Measurements from ENCODE around the gene MLLT3. TPM values are rescaled to one million over a fixed set of nuclear protein-coding genes. Genes with fewer than 3 reads are reported as not detected.
"Not testable (repeated sequence)": the region's sequence is repeated elsewhere in the genome, so short reads cannot be mapped to it uniquely, and the experiment has no call there.

MLLT3 gene
- total and polyA plus RNA-seq, 8 donors = 1.8 to 10.3 (median 4.2) TPM

- H3K27ac ChIP-seq = no peak overlapping the region
- DNase-seq (no peak), ATAC-seq (no peak), FAIRE-seq (no peak)
- no peak overlapping the region for H3K4me3 ChIP-seq
- H3K9me3 ChIP-seq = no peaks in the 10 kb centered on the region
- H3K4me1 ChIP-seq = peaks cover 0 to 20% (median 0%) of the 10 kb centered on the region in 3 donors
- no peaks in the 10 kb centered on the region for H3K27me3 ChIP-seq
- H3K36me3 ChIP-seq = no peaks in the 10 kb centered on the region
- intact Hi-C loops (cut with DNase I) = no loop called here
- 85 to 87% methylated on average over 2 of the region's 2 CpGs for WGBS, 2 donors
- no peak for TF ChIP-seq CTCF (IDR thresholded peaks at IDR 0.05)
These were observed 40.8 kb upstream of the MLLT3 start for GRCh38 chr9:20663133-20663532.

DNA sequence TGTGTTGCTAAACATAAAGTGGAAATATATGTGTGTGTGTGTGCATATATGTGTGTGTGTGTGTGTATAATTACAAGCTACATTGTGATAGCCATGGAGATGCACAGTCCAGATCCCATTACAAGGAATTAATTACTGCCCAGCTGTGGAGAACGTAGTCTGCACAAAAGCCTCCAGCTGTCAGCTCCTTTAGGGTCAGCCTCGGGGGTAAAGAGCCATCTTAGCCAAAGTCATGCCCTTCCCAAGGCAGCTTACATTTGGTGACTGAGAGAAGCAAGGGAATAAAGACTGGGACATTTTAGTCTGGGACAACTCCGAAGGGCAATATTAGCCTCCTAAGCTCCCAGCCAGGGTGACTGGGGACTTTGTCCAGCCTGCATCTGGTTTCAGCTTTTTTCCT, 39.9 kb upstream of the MLLT3 start:
- Histone ChIP-seq H3K27me3 (no peaks in the 10 kb centered on the region), H3K4me1 (peaks cover 0 to 20% (median 0%) of the 10 kb centered on the region in 3 donors), H3K27ac (no peak overlapping the region), H3K9me3 (no peaks in the 10 kb centered on the region), H3K4me3 (no peak overlapping the region), H3K36me3 (no peaks in the 10 kb centered on the region)
- TF ChIP-seq CTCF (IDR thresholded peaks at IDR 0.05) = no peak
- intact Hi-C loops (cut with DNase I) = no loop called here
- WGBS, 2 donors = 63 to 79% methylated on average over 3 of the region's 3 CpGs
- FAIRE-seq (no peak), DNase-seq (no peak), ATAC-seq (no peak)

DNA sequence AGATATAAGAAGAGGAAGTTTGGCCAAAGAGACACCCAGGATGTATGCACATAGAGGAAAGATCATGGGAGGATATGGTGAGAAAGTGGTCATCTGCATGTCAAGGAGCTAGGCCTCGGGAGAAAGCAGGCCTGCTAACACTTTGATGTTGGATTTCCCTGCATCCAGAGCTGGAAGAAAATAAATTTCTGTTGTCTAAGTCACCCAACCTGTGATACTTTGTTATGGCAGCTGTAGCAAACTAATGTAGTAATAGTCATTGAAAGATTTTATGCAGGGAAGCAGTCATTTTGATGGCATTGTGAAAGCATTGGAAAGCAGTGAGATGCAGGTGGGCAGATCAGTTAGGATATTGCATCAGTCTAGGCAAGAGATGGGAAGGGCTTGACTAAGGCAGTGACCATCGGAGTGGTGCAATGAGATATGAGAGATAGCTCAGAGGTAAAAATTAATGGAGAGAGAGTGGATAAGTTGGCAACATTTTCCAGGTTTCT, 37.2 kb upstream of the MLLT3 start:
- Histone ChIP-seq H3K27me3 (no peaks in the 10 kb centered on the region), H3K27ac (no peak overlapping the region), H3K4me1 (peaks cover 0 to 20% (median 0%) of the 10 kb centered on the region in 3 donors), H3K9me3 (no peaks in the 10 kb centered on the region), H3K4me3 (peak overlapping the region in 1 of 4 donors; percentile 39), H3K36me3 (no peaks in the 10 kb centered on the region)
- FAIRE-seq = no peak
- no peak for ATAC-seq
- DNase-seq = no peak
- WGBS, 2 donors = 55 to 63% methylated on average over 2 of the region's 2 CpGs
- no peak for TF ChIP-seq CTCF (IDR thresholded peaks at IDR 0.05)
- intact Hi-C loops (cut with DNase I) = no loop called here

GRCh38 chr9:20658677-20659473, 36.6 kb upstream of the MLLT3 start:
- FAIRE-seq (no peak), ATAC-seq (peak; percentile 46 to 76 (median 59)), DNase-seq (peak in 1 of 6 donors; percentile 19)
- intact Hi-C loops (cut with DNase I) = no loop called here
- no peaks in the 10 kb centered on the region for H3K36me3 ChIP-seq
- H3K9me3 ChIP-seq = no peaks in the 10 kb centered on the region
- peaks cover 0 to 20% (median 0%) of the 10 kb centered on the region in 3 donors for H3K4me1 ChIP-seq
- H3K27ac ChIP-seq = peak overlapping the region in 2 of 4 donors; percentile 41 to 60
- no peak for TF ChIP-seq CTCF (IDR thresholded peaks at IDR 0.05)
- peak overlapping the region; percentile 3 to 49 (median 26) for H3K4me3 ChIP-seq
- H3K27me3 ChIP-seq = no peaks in the 10 kb centered on the region
- WGBS, 2 donors = 61 to 71% methylated on average over 13 of the region's 13 CpGs

- H3K27me3 ChIP-seq; intact Hi-C loops (cut with DNase I); H3K9me3 ChIP-seq; FAIRE-seq; H3K36me3 ChIP-seq: not testable (repeated sequence)
- peak in 4 of 6 donors; percentile 26 to 54 (median 38) for DNase-seq
- WGBS, 2 donors = 22 to 43% methylated on average over 11 to 25 of the region's 27 CpGs
- H3K27ac ChIP-seq = peak overlapping the region in 2 of 4 donors; percentile 41 to 60
- peak overlapping the region; percentile 3 to 49 (median 26) for H3K4me3 ChIP-seq
- peaks cover 0 to 20% (median 0%) of the 10 kb centered on the region in 3 donors for H3K4me1 ChIP-seq
- peak in 2 of 4 donors; percentile 24 to 56 for ATAC-seq
These were observed 36.0 kb upstream of the MLLT3 start for GRCh38 chr9:20658246-20658667.

All from pancreas (tissue), 10 donors.